GM21447 (cell line): Measurements from ENCODE around the gene SLC2A6.
A peak's percentile ranks its signal among the peaks of the same experiment; 100 is the strongest.
"Not testable (repeated sequence)": the region's sequence is repeated elsewhere in the genome, so short reads cannot be mapped to it uniquely, and the experiment has no call there.

ENCODE experiments used
- ATAC-seq: cut with Tn5 transposase; IDR thresholded peaks from one replicate; pipeline ENCODE4 v1.9.1; 2021; ENCODE audit not compliant: unreplicated experiment

The SLC2A6 gene

GRCh38 chr9:133463234-133463863 is 15.6 kb downstream of the SLC2A6 start:
- ATAC-seq: no peak

GRCh38 chr9:133461975-133462374 is 16.9 kb downstream of the SLC2A6 start:
- no peak for ATAC-seq

GRCh38 chr9:133460405-133461175 is 18.3 kb downstream of the SLC2A6 start:
- ATAC-seq: peak; percentile 20

- ATAC-seq: peak; percentile 74
These were observed 19.2 kb downstream of the SLC2A6 start, which contains the start of gene CACFD1 for GRCh38 chr9:133459476-133460404. CACFD1 (plus strand) TSS chr9:133459978; CDS start chr9:133460067, 89 bp downstream.

GRCh38 chr9:133458643-133459312 is 20.1 kb downstream of the SLC2A6 start:
- no peak for ATAC-seq

- ATAC-seq: no peak
These were observed 21.2 kb downstream of the SLC2A6 start for GRCh38 chr9:133457748-133458147.

GRCh38 chr9:133457233-133457632 is 21.7 kb downstream of the SLC2A6 start:
- ATAC-seq: no peak

DNA sequence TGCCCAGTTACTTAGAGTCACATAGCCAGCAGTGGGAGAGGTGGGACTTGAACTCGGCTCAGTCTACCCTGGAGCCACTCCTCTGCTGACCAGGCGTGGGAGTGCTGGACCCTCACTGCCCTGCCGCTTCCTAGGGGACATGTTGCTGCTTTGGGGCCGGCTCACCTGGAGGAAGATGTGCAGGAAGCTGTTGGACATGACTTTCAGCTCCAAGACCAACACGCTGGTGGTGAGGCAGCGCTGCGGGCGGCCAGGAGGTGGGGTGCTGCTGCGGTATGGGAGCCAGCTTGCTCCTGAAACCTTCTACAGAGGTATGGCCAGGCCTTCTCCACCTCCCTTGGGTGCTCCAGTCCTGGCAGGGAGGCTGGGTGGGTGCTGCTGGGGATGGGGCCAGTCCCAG is 22.5 kb downstream of the SLC2A6 start:
- ATAC-seq: no peak

- ATAC-seq: no peak
These were observed 23.0 kb downstream of the SLC2A6 start for GRCh38 chr9:133455936-133456335.

- ATAC-seq: no peak
These were observed 23.8 kb downstream of the SLC2A6 start for GRCh38 chr9:133454943-133455673.

DNA sequence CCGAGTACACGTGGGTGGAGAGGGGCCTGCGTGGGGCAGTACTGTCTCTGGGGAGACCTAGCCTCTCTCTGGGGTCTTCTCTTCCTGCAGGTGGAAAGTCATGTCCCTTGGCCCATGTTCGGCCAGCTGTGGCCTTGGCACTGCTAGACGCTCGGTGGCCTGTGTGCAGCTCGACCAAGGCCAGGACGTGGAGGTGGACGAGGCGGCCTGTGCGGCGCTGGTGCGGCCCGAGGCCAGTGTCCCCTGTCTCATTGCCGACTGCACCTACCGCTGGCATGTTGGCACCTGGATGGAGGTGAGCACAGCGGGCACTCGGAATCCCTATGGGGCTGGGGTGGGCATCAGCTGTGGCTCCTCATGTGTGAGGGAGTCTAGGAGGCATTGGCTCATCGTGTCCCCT is 24.6 kb downstream of the SLC2A6 start:
- ATAC-seq: no peak

DNA sequence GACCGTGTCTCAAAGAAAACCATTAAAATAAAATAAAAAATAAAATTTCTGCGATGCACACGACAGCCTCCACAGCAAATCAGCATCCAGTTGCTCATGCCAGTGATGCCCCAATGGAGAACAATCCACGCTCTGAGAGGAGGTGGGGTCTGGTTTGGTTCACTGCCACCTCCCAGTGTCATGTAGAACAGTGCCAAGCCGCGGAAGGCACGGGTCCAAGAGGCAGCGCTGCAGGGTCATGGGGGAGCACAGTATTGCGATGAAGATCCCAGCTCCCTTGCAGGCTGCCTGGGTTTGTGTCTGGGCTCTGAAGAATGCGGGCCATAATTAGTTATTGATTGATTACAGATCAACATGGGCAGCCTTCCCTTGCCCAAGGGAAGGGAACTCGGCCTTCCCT is 25.2 kb downstream of the SLC2A6 start:
- ATAC-seq: no peak

DNA sequence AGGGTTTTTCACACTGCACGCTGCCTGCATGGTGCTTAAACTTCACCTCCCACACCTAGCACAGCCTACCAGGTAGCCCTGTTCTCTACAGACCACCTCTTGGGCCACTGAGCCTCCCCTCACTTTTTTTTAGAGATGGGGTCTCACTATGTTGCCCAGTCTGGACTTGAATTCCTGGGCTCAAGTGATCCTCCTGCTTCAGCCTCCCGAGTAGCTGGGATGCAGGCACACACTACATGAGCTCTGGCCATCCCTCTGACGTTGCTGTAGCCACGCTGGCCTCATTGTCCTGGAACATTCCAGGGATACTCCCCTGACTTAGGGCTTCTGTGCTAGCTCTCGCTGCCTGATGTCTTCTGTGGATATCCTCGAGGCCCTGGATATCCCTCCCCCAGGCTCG is 26.3 kb downstream of the SLC2A6 start:
- no peak for ATAC-seq

DNA sequence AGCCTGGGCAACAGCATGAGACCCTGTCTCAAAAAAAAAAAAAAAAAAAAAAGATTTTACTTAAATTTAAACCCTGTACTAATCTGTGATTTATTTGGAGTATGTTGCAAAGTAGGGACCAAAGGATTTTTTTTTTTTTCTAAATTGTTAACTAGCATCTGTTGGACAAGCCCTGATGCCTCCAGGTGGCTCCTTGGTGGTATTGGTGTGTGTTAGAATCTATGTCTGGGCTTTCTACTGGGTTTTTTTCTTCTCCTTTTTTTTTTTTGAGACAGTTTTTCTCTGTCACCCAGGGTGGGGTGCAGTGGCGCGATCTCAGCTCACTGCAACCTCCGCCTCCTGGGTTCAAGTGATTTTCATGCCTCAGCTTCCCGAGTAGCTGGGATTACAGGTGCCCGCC is 27.0 kb downstream of the SLC2A6 start:
- ATAC-seq: not testable (repeated sequence)

GRCh38 chr9:133449760-133450159 is 29.1 kb downstream of the SLC2A6 start:
- no peak for ATAC-seq

DNA sequence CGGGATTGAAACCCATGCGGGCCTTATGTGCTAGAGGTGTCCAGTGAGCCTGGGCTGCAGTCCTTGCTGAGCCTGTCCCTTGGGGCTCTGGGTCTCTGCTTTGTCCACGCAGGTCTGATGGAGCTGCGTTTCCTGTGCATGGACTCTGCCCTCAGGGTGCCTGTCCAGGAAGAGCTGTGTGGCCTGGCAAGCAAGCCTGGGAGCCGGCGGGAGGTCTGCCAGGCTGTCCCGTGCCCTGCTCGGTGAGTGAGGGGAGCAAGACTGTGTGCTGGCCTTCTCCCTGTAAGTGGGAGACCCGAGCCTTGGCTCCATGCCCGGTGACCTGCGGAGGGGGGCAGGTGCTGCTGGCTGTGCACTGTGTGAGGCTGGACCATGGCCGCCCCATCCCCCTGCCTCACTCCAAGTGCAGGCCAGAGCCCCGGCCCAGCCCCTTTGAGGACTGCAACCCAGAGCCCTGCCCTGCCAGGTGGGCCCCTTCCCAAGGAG is 30.4 kb downstream of the SLC2A6 start:
- no peak for ATAC-seq

DNA sequence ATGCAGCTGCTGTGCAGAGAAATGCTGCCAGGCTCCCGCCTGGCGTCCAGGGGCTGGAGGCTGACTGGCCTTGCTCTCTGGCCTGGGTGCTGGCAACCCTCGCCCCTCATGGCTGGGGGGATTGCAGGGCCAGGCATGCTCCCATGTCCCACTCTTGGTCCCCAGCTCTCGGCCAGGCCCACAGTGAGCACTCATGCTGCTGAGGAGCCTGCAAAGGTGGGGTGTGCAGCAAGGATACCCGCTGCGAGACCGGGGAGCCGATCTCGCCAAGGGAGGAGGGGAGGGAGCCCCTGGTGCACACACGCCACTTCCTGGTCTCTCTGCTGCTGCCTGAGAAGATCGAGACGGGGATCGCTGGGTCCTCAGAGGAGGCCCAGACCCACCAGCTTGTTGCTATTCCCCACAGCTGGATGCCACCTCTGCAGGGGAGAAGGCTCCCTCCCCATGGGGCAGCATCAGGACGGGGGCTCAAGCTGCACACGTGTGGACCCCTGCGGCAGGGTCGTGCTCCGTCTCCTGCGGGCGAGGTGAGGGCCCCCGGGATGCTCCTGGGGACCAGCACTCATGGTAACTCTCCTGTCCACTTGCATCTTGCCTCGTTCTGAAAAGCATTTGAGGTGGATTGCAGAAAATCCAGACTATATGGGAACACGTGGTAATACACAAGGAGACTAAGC is 33.5 kb downstream of the SLC2A6 start:
- ATAC-seq: no peak

GRCh38 chr9:133443982-133444381 is 34.9 kb downstream of the SLC2A6 start:
- ATAC-seq: no peak

GRCh38 chr9:133443248-133443647 is 35.7 kb downstream of the SLC2A6 start:
- ATAC-seq: no peak

GRCh38 chr9:133441571-133441970 is 37.3 kb downstream of the SLC2A6 start:
- no peak for ATAC-seq
